GM21528 (cell line): ENCODE results near the gene PAMR1.
"Not testable (repeated sequence)": the region's sequence is repeated elsewhere in the genome, so short reads cannot be mapped to it uniquely, and the experiment has no call there.

Experiments used
- ATAC-seq: cut with Tn5 transposase; IDR thresholded peaks from one replicate; pipeline ENCODE4 v1.9.1; 2021; ENCODE audit warnings: mild to moderate bottlenecking, moderate library complexity; ENCODE audit not compliant: unreplicated experiment, low FRiP score

Gene PAMR1, protein sequence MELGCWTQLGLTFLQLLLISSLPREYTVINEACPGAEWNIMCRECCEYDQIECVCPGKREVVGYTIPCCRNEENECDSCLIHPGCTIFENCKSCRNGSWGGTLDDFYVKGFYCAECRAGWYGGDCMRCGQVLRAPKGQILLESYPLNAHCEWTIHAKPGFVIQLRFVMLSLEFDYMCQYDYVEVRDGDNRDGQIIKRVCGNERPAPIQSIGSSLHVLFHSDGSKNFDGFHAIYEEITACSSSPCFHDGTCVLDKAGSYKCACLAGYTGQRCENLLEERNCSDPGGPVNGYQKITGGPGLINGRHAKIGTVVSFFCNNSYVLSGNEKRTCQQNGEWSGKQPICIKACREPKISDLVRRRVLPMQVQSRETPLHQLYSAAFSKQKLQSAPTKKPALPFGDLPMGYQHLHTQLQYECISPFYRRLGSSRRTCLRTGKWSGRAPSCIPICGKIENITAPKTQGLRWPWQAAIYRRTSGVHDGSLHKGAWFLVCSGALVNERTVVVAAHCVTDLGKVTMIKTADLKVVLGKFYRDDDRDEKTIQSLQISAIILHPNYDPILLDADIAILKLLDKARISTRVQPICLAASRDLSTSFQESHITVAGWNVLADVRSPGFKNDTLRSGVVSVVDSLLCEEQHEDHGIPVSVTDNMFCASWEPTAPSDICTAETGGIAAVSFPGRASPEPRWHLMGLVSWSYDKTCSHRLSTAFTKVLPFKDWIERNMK

DNA sequence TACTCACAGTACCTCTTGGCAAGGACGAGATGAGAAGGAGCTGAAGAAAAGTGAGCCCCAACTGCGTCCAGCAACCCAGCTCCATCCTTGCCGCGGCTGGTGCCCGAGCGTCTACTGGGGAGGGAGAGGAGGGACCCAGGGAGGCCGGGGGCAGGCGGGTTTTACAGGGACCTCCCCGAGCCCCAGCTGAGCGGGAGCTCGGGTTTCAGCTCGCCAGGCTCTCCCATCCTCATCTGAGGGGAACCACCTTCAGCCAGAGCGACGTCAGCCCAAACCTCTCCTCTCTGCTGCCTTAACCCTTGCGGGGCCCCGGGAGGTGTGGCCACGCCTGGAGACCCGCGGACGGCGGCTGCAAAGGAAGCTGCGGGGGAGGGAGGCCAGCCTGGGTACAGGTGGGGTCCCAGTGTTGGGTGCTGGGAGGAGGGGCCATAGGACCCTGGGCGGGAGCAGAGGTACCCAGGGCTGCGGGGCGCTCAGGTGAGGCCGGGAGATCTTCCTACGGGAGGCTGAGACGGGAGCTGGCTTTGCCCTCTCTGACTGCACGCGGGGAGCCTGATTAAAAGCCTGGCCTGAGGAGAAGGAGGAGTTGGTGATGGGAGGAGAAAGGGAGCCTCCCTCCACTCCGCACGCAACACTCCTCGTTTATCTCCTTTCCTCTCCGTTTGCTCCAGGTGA is at the start of gene PAMR1:
Gene PAMR1 (minus strand): TSS at position 116 of the 675 bp plus-strand sequence. CDS start 31 bp downstream, at position 85.
- ATAC-seq, result no peak

DNA sequence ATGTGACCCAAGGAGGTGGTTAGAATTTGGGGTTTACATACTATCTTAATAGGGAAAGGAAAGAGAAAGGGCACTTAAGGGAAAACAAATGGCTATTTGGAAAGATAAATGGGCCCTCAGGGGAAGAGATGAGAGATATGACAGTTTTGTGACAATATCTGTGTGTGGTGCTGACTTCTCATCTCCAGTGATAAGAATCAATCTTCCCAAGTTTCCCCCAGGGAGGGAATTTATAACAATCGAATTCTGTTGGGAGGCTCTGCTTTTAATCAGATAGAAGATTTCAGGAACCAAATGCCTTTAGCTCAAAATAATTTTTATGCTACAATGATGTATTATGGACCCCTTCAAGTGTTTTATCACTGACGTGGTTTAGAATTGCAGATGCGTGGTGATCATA is 46.3 kb upstream of the PAMR1 start:
- ATAC-seq, result no peak

DNA sequence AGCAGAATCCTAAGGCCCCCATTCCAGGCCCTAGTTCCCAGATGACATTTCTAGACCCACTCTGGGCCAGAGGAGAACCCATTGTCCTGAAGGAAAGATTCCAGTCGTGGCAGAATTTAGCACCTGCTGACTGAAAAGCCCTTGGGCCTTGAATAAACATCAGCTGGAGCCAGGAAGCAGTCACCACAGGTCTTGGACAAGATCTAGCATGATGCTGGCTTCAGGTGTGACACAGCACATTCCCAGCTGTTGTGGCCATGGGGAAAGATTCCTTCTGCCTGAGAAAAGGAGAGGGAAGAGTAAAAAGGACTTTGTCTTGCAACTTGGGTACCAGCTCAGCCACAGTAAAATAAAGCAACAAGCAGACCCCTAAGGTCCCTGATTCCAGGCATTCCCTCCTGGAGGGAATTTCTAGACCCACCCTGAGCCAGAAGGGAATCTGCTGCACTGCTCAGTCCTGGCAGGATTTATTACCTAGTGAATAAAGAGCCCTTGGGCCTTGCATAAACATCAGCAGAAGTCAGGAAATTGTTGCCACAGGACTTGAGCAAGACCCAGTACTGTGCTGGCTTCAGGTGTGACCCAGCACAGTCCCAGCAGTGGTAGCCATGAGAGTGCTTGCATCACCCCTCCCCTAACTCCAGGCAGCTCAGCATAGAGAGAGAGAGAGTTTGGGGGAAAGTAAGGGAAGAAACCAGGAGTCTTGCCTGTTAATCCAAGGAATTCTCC is 42.5 kb upstream of the PAMR1 start:
- ATAC-seq, result no peak

DNA sequence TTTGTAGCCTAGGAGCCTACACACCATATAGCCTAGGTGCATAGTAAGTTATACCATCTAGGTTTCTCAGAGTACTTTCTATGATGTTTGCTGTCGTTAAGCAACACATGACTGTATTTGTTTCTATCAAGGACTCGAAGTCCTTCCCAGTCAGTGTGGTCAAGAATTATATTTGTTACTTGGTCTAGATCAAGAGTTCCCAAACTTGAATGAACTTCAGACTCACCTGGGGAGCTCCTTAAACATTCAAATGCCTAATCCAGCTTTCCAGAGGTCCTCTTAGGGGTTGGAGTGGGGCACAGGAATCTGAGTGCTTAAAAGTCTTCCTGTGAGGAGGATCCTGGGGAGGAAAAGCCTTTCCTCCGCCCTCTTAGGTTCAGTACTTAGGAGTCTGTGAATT is 41.5 kb upstream of the PAMR1 start:
- no peak for ATAC-seq

DNA sequence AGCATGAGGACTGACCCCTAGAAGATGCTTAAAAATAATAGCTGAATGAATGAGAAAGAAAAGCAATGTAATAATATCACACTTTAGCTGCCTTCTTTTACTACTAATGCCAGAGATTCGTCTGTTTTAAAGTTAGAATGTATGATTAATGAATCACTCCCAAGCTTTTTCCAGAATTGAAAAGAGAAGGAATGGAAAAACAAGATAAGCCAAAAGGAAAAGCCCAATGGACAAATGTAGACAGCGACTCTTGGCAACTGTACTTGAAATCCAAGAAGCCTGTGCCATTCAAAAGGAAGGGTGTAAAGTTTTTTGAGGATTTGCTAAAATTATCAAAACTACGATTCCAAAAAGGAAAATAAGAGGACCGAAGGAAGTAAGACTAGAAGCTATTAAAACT is 40.8 kb upstream of the PAMR1 start:
- ATAC-seq, result no peak

DNA sequence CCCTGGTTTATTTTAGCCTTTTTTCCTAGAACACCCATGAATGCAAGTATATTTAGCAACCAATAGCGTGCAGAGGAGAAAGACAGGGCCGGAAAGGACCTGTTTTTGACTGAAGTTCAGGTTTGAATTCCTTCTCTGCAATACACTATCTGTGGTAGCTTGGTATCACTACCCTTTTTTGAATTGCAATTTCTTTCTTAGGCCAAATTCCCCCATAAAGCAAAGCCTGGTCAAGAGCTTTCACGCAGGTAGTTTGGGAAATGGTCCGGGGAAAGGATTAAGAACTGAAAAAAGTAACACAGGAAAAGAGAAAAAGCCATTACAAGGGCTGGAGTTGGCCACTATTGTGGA is 38.8 kb upstream of the PAMR1 start:
- no peak for ATAC-seq

DNA sequence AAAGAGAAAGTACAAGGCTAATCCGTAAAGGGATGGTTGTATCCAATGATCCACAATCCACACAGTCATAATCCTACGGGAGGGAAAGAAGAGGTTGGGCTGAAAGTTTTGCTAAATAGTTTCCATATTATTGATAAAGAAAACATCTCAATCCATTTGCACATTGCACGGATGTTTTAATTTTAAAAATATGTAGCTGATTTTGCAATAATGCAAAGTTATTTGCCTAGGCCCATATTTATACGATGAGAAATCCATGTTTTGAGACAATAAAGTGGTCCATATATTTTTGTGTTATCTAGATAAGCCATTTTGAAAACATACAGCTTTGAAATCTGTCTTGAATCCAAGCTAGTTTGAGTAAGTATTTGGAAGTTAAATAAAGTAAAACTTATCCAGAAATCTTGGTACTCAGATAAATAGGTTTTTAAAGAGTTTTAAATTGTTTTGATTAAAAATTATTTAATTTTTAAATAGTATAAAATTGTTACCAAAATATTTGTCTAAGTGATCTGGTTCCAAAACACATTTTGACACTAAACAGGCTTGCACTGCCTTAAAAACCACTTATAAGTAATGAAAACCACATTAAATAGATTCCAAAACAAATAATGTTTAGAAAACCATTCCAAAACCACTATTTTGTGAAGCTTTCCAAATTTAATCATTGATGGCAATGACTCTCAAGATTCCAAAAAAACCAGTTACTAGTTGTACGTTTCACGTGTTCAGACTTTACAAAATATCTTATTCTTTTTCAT is 38.2 kb upstream of the PAMR1 start:
- no peak for ATAC-seq

DNA sequence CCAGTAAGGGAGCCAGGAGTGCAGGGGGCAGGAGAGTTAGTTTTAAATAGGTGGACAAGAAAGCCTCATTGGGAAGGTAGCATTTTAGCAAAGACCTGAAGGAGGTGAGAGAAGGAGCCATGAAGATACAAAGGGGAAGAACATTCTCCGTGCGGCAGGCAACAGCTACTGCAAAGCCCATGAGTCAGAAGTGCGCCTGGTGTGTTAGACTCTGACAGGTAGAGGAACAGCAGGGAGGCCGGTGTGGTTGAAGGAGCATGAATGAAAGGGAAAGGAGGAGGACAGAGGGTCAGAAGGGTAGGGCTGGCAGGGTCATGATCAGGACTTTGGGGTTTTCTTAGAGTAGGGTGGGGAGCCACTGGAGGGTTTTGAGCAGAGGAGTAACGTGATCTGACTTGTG is 34.5 kb upstream of the PAMR1 start:
- no peak for ATAC-seq

DNA sequence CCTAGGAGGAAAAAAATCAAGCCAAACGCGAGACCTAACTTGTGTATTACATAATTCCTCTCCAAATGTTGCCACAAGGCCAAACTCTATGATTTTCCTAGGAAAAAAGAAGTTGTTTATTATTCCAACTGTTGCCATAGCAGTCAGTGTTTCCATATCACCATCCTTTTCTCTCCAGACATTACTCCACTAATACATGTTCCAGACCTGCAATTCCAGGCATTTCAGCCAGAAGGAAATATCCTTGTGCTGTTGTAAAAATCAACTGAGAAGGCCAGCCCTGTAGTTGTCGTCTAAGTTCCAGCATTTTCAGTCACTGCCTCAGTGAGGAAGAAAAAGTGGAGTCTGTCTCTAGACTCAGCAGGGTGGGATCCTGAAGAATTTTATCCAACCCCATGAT is 33.1 kb upstream of the PAMR1 start:
- no peak for ATAC-seq

DNA sequence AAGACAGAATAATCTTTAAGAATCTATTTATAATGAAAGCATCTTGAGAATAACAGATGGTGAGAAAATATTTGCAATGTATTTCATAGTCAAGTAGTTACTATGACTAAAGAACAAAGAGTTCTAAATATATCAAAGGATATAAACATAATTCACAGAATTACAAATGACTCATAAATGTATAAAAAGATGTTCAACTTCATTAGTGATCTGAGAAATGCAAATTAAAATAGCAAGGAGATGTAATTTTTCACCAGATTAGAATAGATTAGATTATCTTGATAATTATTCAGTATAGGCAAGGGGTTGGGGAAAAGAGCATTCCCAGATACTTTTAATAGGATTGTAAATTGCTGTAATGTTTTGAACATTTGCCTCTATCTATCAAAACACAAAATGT is 30.1 kb upstream of the PAMR1 start:
- no peak for ATAC-seq

DNA sequence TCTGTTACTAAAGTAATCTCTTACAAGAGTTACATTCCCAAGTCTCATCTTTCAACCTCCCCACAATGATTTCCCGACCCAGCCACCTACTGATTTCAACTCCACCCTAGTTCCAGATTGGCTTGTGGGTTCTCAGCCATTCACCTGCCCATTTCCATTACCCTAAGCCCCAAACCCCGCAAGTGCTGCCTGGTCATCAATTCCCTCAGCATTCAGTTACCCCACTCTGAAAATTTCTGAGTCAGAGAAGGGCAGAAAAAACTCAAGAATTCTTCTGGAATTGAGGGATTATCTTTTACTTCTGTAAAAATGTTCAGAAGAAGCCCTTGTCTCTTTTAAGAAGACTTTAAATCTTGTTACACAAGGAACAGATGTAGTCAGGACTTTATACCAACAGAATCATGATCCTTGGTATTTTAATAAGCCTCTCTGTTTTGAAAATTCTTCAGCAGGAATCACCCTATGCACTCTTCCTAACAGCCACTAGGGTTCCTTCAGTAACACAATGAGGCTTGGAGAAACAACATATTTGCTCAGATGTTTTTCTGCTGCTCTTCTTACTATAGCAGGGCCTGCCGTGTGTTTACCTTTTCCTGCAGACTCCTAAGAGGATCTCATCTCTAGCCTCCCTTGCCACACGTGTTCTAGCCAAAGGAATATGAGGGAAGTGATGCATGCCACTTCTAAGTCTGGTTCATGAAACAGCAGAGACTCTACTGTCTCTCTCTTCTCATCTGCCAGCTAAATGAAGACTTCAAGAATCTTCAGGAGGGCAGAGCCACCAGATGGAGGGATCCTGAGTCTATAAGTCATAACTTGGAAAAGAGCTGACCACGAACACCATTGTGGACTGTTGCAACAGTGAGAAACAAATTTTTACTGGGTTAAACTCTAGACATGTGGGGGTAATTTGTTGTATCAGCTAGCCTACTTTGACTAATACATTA is 29.3 kb upstream of the PAMR1 start:
- ATAC-seq, result no peak

DNA sequence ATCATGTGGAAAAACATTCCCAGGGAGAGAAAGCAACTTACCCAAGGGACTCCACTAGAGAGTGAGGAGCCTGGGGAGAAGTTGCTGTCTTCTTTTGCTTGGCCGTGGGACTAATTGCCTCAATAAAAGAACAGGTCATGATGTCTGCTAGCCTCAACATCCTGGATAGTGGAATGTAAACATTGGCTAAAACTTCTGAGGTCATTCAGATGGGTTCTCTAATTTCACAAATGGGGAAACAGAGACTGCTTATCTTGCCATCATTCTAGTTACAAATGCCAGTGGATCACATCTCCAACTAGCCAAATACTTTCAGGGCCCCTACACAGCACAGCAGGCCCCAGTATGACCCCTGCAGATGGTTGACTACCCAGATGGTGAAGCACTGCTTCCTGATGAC is 28.4 kb upstream of the PAMR1 start:
- no peak for ATAC-seq

DNA sequence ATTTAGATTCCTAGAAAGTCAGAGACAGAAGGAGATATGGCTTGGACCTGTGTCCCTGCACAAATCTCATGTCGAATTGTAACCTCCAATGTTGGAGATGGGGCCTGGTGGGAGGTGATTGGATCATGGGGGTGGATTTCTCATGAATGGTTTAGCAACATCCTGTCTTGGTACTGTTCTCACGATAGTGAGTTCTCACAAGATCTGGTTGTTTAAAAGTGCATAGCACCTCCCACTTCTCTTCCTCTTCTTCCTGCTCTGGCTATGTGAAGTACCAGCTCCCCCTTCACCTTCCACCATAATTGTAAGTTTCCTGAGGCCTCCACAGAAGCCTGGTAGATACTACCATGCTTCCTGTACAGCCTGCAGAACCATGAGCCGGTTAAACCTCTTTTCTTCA is 27.6 kb upstream of the PAMR1 start:
- no peak for ATAC-seq

DNA sequence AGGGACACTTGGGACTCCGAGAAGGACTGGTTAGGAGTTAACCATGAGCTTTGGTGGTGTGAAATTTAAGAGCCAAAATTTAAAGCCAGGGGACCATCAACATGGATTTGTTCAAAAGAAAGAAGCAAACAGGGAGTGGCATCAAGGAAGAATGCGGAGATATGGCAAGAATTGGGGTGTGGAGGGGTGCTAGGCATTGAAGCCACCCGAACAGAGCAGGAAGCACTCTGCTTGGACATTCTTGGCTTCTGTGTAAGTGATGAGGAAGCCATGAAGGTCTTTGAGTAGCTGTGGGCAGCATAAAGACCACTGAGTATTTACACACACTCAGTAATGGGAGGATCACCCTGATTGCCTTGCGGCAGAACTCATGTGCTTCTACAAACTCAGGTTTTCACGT is 27.2 kb upstream of the PAMR1 start:
- no peak for ATAC-seq

DNA sequence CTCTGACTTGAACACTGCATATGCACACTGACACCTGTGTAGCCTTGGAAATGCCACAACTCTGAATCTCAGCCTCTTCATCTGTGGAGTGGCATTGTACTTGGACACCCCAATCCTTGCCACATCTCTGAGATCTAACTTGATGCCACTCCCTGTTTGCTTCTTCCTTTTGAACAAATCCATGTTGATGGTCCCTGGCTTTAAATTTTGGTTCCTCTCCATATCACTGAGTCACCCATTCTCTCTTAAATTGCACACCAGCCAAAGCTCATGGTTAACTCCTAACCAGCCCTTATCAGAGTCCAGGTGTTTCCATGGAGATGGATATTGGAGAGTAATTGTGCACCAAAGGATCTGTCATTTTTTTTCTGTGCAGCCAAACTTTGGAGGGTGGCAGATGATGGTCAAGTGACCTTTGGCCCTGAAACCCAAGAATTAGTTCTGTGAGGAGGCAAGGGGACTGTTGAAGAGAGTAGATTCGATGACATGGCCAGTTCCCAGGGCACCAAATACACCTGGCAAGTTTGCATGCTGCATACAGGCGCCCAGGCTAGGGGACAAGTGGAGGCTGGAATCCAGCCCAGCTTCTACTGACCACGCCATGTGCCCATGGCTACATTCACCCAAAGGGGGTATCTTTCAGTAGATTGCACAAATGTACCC is 25.1 kb upstream of the PAMR1 start:
- ATAC-seq, result no peak

DNA sequence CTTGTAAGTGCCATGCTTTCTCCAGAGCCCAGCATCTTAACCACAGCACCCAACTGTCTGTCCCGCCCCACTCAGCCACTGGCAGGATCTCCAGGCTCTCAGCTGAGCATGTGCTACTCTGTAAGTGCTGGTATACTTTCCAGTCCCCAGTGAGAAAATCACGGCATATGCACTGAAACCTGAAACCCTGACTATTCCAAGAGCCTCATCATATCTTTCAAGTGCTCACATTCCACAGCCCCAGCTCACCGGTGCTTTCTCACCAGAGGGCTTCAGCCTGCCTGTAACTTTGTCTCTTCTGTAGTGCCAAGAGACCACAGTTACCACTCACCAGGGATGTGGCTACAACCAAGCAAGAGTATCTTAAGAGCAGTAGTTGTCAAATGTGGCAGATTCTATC is 24.4 kb upstream of the PAMR1 start:
- no peak for ATAC-seq

DNA sequence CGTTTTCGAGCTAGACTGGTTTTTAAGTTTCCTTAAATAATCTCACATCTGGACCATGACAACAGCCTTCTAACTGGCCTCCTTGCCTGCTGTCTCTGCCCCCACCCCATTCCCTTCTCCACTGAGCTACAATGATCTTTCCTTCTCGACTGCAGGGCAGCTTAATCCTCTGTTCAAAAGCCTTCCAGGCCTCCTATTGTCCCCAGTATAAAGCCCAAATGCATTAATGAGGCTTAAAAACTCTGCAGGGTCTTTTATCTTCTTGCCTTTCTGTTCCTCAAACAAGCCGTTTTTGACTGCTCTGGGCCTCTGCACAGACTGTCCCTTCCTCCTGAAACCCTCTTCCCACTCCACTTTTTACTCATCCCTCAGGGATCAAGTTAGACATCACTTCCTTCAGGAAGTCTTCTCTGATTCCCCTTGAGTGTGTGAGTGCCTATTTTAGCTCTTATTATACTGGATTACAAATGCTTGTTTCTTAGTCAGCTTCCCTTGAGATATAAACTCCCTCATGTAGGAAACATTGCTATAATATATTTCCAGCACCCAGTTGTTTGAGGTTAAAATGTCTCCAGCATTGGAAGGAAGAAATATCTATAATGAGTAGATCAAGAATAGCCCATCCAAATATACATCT is 23.6 kb upstream of the PAMR1 start:
- no peak for ATAC-seq

DNA sequence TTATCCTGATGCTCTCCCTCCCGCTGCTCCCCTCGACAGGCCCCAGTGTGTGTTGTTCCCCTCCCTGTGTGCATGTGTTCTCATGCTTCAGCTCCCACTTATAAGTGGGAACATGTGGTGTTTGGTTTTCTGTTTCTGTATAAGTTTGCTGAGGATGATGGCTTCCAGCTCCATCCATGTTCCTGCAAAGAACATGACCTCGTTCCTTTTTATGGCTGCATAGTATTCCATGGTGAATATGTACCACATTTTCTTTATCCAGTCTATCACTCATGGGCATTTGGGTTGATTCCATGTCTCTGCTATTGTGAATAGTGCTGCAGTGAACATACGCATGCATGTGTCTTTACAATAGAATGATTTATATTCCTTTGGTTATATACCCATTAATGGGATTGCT is 22.6 kb upstream of the PAMR1 start:
- ATAC-seq, result not testable (repeated sequence)
